GM18951 (cell line): ENCODE data around the gene PDE6H.

Experiments
- POLR2A ChIP-seq: IDR thresholded peaks from 4 replicates; pipeline ENCODE4 v1.6.1; 2011; ENCODE audit warnings: mild to moderate bottlenecking; ENCODE audit not compliant: insufficient read length, insufficient read depth; ENCODE audit errors: extremely low read depth
- in situ Hi-C: fragments of 300-500 bp; cut with MboI; formaldehyde crosslinking; loops from one replicate; pipeline ENCODE4 v1.12.0; 2022; ENCODE audit warnings: low sequenced_read_pairs, mixed read lengths, inconsistent platforms; ENCODE audit not compliant: unreplicated experiment

The PDE6H gene

DNA sequence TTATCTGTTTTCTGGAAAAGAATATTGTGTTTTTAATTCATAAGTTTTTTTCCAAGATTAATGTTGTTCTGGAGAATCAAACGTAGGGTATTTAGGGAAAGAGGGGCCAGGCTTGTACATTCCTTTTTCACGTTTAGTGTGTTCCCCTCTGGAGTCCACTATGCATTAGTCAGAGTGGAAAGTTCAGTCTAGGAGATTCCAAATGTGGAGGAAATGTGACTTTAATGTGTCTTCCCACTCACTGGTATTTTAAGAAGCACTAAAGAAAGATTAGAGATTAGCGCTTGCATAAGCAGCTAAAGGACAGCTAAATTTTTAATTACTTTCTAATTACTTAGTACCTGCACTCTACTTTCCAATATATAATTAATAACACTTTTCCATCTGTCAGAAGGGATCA lies 4.4 kb upstream of the PDE6H start:
- TF ChIP-seq POLR2A = no peak
- in situ Hi-C loops = no loop called here

- in situ Hi-C loops = no loop called here
Observed at GRCh38 chr12:14970473-14970872, 2.4 kb upstream of the PDE6H start.

DNA sequence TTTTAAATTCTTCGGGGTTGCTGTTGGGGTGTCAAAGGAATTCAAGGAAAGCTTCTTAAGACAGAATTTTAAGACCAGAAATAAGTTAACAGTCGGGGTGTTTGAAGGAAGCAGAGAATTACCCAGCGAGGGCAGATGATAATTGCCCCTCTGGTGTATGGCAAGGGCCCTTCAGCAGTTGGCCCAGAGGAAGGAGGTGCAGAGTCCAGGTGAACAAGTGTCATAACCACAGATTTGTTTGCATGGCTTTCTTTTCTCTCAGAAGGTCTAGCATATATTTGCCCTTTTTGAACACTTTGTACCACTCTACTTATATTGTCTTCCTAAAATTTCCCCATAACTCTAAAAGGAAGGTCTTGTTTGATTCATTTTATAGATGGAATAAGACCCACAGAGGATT lies 1.8 kb downstream of the PDE6H start:
- in situ Hi-C loops = no loop called here
- no peak for TF ChIP-seq POLR2A

More at GRCh38 chr12:14970473-14970872, 2.4 kb upstream of the PDE6H start:
- no peak for TF ChIP-seq POLR2A

- TF ChIP-seq POLR2A = no peak
- in situ Hi-C loops = no loop called here
Observed at GRCh38 chr12:14975457-14975856, 2.6 kb downstream of the PDE6H start.

DNA sequence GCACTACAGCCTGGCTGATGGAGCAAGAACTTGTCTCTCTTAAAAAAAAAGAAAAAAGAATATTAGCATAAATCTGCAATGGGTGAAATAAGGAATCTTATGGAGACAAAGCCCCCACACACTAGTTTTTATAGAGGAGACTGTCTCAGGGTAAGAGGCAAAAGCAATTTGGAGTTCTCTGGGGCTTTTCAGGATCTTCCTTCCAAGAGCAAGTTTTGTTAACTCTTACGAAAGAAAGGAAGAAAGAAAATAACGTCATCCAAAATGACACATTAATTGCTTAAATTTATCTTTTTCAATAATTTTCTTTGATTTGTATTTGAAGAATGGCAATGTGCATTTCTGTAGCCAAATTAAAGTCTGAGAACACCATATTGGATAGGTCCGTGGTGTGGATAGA lies 3.8 kb downstream of the PDE6H start:
- in situ Hi-C loops = no loop called here
- TF ChIP-seq POLR2A = no peak

- in situ Hi-C loops = no loop called here
- no peak for TF ChIP-seq POLR2A
Observed at GRCh38 chr12:14979468-14979867, 6.6 kb downstream of the PDE6H start.

- in situ Hi-C loops = no loop called here
Observed at GRCh38 chr12:14981049-14981448, 8.2 kb downstream of the PDE6H start.

GRCh38 chr12:14982562-14982961 lies 9.7 kb downstream of the PDE6H start:
- TF ChIP-seq POLR2A = no peak
- in situ Hi-C loops = no loop called here

More at GRCh38 chr12:14981049-14981448, 8.2 kb downstream of the PDE6H start:
- no peak for TF ChIP-seq POLR2A

DNA sequence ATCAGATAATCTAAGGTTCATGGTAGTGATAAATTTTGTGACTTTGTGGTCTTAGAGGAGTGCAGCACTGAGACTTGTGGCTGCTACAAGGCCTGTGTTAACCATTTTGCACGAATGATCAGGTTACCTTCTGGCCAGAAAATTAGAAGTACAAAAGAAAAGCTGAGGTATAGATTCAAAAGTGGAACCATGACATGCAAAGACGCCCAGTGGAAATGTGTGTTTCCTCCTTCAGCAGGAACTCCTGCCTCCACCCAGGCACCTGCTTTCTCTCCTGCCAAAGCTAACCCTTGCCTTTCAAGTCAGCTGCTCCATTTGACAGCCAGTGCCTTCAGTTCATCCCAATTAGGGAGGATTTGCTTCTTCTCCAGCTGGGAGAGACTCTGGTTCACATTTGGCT lies 10.1 kb downstream of the PDE6H start:
- no peak for TF ChIP-seq POLR2A
- in situ Hi-C loops = no loop called here

DNA sequence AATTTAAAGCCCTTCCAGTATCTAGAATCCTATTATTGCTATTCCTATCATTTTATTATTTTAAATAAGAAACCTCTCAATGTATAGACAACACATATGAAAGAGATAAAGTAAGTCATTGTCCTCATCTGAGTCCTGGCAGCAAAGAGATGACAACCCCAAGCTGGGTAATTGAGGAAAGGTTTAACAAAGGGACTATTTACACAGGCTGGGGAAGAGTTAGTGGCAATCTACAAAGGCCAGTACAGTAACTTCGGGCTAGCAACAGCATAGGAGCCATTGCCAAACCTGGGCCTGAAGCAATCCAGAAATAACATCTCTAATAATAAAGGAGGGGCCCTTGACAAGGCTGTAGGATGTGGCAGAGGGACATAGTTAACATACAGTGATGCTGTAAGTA lies 11.2 kb downstream of the PDE6H start:
- TF ChIP-seq POLR2A = no peak
- in situ Hi-C loops = no loop called here

DNA sequence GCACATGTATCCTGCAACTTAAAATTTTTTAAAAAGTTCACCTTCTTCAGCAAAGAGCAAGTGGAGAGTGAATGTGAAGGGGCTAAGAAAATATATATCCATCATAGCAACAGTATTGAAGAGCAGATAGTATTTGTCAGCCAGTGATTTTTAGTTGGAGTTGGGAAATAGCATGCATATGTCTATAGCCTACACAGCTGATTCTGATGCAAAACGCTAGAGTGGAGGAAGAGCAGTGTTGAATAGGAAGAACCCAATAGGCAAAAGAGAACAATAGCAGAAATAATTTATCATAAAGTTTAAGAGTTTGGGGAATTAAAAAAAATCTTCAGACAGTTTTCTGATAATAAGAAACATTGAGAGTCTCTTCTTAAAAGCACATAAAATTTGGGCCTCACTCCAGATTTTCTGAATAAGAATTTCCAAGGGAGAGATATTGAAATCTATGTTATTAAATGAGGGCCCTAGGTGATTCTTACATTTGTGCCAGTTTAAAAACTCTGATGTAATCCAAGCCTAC lies 12.0 kb downstream of the PDE6H start:
- no peak for TF ChIP-seq POLR2A
- in situ Hi-C loops = loop anchor here (5.0 kb wide), 1 partner anchor 138 kb away; no protein-coding TSS in a partner anchor

DNA sequence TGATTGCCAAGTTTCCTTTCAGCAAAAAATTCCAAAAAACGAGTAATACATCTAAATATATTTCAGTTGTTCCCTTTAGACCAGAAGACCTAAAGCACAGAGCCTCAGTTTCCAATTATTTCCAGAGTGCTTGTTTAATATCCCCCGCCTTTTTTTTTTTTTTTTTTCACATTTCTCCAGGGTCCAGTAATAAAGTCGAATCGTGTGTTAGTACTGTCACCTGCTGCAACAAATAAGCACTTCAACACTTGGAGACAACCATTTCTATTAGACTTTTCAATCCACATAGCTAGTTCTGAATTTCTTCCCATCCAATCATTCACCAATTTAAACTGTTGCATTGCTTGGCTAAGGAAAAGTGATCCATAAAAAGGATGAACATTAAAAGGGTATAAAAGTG lies 13.6 kb downstream of the PDE6H start:
- in situ Hi-C loops = loop anchor here (5.0 kb wide), 1 partner anchor 139 kb away; no protein-coding TSS in a partner anchor

DNA sequence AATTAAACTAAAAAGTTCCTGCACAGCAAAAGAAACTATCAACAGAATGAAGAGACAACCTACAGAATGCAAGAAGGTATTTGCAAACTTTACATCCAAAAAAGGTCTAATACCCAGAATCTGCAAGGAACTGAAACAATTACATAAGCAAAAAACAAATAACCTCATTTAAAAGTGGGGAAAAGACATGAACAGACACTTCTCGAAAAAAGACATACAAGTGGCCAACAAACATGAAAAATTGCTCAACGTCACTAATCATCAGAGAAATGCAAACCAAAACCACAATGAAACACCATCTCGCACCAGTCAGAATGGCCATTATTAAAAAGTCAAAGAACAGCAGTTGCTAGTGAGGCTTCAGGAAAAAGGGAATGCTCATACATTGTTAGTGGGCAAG lies 15.2 kb downstream of the PDE6H start:
- no peak for TF ChIP-seq POLR2A
- in situ Hi-C loops = loop anchor here (5.0 kb wide), 1 partner anchor 141 kb away; no protein-coding TSS in a partner anchor

More for the DNA sequence above, 13.6 kb downstream of the PDE6H start:
- TF ChIP-seq POLR2A = no peak

- in situ Hi-C loops = loop anchor here (5.0 kb wide), 1 partner anchor 142 kb away; no protein-coding TSS in a partner anchor
- TF ChIP-seq POLR2A = no peak
Observed at GRCh38 chr12:14989790-14990189, 16.9 kb downstream of the PDE6H start.

DNA sequence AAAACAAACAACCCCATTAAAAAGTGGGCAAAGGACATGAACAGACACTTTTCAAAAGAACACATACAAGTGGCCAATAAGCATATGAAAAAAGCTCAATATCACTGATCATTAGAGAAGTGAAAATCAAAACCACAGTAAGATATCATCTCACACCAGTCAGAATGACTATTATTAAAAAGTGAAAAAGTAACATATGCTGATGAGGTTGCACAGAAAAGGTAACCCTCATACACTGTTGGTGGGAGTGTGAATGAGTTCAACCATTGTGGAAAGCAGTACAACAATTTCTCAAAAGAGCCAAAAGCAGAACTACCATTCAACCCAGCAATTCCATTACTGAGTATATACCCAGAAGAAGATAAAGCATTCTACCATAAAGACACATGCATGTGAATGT lies 18.2 kb downstream of the PDE6H start:
- in situ Hi-C loops = no loop called here
- no peak for TF ChIP-seq POLR2A
